Skin of body (tissue), 2 donors: ENCODE results near the gene COCH. TPM values are rescaled to one million over a fixed set of nuclear protein-coding genes. Genes with fewer than 3 reads are reported as not detected.
"Not testable (repeated sequence)": the region's sequence is repeated elsewhere in the genome, so short reads cannot be mapped to it uniquely, and the experiment has no call there.

Source experiments
- DNase-seq: peaks from one replicate; lab custom pipeline; 2025; lab: John Stamatoyannopoulos, UW
- total RNA-seq: library from RNA; depleted of rRNA; stranded (reverse); fragments of >200 nt; gene quantifications from one replicate; pipeline ENCODE4 v1.2.3, GENCODE V29; 2014

COCH gene
- total RNA-seq, 1 donor from 2014 or later, result 7.9 TPM

DNA sequence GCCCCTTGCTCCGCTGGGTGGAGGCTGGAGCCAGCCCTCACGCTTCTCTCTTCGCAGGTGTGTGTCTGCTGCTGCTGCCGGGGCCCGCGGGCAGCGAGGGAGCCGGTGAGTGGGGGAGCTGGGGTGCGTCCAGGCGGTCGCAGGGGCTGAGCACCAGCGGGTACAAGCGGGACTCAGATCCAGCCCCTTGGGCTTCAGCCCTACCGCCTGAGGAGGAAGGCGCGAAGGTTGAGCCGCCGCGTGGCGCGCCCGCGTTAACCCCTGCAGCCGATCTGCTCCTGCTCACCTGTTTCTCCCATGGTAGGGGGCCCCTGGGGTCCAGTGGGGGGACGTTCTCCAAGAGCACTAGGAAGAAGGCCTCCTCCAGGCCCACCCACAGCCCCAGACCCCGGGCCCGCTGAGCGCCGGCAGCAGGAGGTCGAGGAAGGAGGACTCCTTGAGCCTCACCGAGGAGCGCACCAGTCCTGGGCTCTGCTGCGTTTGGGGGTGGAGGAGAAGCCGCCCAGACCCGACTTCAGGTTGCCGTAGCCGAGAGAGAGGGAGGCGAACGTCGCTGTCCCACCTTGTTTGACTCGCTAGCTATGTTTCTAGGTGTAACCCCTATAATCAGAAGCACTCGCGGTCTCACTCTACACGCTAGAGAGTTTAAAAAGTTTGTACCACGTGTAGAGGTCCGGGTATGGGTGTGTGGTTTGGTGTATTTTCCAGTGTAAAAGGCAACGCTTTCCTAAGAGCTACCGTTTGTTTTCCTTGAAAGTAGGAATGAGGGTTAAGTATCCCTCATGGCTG lies 834 bp downstream of the COCH start:
- no peak for DNase-seq

DNA sequence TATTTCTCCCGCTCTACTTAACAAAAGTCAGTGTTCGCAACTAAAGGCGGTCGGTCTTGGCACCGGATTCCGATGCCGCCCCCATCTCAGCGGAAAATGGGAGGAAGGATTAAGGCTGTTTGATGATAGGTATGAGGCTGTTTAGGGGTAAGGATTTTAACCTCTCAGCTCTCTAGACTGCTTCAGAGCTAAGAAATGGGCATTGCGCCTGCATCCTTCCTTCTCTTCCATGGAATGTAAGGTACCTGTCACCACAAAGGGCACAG lies 1.4 kb downstream of the COCH start:
- DNase-seq, result no peak

DNA sequence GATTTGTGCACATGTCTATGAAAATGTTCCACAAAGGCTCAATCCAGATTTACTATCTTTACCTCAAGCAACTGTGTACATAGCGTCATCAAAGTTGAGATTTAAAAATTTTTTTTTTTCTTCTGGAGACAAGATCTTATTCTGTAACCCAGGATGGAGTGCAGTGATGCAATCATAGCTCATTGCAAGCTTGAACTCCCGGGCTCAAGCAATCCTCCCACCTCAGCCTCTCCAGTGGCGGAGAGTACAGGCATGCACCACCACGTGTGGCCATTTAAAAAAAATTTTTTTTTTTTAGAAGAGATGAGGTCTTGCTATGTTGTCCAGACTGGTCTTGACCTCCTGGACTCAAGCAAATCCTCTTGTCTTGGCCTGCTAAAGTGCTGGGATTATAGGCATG lies 2.3 kb downstream of the COCH start:
- no peak for DNase-seq

DNA sequence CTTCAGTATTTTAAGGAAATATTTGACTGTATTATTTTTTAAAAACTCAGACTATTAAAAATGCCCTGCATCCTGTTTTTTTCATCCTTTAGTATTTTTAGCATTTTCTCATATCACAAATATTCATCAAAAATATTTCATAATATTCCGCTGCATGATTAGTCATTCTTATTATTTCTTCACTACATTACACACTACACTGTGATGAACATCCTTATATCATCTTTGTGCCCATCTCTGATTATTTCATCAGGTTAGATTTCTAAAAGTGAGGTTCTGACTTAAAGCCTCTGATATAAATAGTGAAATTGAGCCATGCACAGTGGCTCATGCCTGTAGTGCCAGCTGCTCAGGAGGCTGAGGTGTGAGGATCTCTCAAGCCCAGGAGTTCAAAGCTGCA lies 8.1 kb downstream of the COCH start:
- no peak for DNase-seq

DNA sequence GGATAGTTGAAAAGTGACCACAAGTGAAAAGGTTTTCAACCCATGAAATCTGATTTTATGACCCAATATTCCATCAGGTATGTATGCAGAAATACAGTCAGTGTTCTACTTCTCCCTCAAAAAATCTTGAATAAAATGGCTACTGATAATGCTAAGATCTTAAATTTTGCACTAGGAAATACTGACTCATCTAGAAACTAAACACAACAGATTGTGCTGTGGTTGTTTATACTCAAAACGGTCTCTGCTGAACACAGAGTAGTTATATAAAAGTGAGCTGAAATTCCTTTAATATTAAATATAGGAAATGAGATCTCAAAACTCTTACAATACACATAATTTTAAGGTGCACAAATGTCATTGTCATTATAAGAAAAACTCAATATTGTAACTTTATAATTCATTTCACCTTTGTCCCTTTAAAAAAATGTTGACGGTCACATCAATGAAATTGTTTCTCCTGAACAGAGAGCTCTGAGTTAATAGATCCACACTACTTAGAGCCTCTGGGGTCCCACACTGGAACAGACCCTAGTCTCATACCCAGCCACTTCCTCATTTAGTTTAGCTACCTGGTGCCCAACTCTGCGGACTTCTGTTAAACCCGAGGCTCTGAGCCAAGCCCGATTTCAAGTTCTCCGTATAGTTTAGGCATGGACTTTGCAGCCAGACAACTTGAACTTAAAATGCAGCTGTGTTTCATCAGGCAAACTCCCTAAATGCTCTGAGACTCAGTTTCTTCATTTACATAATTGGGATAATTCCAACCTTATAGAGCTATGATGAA lies 9.3 kb downstream of the COCH start:
- no peak for DNase-seq

DNA sequence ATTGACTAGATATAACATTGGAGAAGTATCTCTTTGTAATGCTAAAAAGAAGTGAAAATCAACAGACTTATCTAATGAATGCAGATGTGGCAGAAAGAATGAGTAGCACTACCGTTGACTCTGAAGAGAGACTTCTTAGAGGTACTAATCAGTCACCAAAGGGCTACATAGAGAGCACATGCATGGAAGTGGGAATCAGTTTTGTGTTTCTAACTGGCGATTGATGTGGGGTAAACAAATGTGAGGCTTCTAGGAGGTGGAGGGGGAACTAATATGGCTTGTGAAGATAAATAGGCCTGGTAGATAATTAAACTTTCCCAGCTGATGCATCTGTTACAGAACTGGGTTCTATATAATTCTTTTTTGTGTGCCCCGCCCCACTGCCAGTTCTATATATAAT lies 10.5 kb downstream of the COCH start:
- DNase-seq, result no peak

DNA sequence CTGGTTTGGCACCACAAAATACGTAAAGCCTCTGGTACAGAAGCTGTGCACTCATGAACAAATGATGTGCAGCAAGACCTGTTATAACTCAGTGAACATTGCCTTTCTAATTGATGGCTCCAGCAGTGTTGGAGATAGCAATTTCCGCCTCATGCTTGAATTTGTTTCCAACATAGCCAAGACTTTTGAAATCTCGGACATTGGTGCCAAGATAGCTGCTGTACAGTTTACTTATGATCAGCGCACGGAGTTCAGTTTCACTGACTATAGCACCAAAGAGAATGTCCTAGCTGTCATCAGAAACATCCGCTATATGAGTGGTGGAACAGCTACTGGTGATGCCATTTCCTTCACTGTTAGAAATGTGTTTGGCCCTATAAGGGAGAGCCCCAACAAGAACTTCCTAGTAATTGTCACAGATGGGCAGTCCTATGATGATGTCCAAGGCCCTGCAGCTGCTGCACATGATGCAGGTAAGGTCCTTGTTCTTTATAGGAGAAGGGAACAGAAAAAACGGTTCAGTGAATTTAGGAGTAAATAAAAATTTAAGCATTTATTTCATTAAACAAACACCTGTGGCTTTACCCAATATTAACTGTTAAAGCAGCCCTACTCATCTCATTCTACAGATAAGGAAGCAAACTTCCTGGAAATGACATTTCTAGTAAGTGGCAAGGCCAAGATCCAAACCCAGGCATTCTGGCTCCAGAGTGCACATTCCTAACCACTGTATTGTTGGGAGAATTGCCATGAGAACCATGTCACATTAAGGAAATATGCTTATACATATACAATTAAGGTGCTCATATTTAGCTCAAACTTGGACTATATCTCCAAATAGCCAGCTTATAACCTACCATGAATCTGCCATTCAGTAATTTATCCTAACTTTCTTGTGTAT lies 11.7 kb downstream of the COCH start:
- no peak for DNase-seq

DNA sequence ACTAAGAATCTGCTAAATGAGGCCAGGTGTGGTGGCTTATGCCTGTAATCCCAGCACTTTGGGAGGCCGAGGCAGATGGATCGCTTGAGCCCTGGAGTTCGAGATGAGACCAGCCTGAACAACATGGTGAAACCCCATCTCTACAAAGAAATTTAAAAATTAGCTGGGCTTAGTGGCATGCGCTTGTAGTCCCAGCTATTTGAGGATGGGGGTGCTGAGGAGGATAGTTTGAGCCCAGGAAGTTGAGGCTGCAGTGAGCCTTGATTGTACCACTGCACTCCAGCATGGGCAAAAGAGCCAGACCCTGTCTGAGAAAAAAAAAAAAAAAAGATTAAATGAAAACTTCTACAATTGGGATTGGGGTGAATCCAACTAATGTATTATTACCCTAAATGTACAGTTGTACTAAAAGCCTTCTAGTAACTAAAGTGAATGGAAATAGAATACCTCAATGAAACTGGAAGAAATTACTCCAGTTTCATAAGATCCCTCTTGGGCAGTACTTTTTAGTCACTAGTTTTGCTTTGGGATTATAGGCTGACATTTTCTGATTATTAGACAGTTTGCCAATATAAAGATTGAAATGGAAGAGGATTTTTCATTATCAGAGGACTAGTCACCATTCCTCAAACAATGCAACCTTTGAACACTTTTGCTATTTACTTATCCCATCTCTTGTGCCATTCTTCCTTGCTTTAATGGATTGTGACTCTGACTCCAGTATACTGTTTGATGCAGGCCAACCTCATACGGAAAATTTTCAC lies 14.3 kb downstream of the COCH start:
- DNase-seq, result no peak

DNA sequence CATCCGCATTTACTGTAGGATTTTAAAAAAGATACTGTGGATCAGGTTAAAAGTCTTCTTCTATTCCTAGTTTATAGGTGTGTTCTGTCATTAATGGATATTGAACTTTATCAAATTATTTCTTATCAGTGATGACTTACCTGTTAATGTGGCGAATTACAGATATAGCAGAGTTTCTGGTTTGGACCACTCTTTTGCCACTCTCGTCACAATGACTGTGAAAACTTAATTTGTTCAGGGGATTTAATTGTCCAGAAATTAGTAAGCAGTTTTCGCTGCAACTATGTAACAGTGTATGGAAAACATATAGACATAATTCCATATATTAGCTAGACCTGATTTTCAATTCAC lies 14.9 kb downstream of the COCH start:
- no peak for DNase-seq

DNA sequence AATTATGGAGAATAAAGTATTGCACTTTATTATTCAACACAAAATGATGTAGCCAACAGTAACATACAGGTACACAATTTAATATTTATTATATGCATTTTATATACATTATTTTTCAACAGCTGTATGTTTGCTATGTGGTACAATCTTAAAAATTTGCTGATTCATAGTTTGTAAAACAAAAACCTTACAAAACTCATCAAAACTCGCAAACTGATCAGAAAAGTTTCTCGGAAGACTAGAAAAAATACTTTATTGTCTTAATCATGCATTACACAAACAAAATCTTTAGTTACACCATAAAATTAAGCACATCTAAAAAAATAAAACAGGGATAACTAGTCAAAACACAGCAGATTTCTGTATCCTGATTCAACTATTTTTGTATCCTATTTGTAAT lies 19.5 kb downstream of the COCH start:
- no peak for DNase-seq

DNA sequence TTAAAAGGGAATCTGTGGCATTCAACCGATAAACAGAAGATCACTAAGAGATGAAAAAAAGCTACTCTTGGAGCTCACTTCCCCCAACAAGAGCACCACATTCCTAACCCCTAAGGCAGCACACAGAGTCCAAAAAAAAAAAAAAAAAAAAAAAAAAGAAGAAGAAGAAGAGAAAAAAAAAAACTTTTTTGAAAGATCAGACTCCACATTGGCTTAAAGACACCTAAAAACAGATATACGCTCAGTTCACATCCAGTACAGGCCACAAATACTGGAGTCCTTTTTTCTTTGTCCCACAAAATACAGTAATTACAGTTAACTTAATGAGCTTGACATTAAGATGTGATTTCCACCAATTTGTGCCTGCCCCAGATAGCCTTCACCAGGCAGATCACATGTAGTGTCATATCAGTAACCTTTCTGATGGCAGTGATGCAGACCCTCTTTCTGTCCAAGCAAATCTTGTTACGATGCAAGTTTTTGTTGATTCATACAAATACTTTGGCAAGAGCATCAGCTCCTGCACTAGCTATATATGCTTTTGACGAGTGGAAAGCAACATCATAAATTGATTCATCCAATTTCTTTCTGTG lies 20.7 kb downstream of the COCH start:
- no peak for DNase-seq

DNA sequence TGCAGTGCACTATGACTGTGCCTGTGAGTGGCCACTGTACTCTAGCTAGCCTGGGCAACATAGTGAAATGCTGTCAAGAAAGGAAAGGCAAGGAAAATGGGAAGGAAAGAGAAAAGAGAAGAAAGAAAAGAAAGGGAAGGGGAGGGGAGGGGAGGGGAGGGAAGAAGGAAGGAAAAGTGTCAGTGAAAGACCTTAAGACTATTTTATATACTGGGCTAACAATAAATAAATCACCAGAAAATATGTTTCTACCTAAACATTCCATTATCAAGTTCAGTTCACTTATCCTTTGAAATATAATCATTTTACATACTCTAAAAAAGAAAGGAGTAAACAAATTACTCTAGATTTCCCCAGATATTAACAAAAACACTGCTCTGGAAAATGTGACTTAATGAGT lies 22.1 kb downstream of the COCH start:
- DNase-seq, result no peak

DNA sequence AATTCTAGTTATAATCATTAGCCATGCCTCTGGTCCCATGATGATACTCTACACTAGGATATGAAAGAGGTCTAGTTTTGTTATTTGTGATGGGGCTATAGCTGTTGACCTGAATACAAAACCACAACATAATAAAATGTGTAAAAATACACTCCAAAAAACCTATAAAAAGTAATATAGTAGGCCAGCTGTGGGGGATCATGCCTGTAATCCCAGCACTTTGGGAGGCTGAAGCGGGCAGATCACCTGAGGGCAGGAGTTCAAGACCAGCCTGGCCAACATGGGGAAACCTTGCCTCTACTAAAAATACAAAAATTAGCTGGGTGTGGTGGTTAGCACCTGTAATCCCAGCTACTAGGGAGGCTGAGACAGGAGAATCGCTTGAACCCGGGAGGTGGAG lies 22.8 kb downstream of the COCH start:
- DNase-seq, result not testable (repeated sequence)

DNA sequence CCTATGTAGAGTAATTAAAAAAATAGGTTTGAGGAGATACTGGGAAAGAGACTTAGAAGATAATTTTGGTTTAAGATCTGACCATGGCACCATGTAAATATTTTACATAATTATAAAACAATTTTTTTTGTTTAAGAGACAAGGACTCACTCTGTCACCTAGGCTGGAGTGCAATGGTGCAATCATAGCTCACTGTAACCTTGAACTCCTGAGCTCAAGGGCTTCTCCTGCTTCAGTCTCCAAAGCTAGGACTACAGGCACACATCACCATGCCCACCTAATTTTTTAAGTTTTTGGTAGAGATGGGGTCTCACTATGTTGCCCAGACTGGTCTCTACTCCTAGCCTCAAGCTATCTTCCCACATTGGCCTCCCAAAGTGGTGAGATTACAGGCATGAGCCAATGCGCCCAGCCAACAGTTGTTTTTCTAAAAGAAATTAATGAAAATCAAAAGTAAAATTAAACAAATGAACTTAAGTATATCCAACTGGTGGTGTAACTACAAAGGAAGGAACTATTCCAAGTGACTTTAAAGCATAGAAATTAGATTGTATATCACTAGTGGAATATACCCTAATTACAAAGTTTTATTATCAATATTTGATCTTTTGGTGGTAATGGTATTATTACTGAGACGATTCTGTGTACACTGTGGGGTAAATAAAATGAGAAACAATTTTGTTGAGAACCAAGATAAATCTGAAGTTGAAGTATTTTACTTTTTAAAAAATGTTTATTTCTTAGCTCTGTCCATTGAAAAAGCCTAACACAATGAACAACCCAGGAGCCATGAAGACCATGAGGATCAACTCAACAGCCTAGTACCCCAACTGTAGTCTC lies 29.1 kb downstream of the COCH start:
- no peak for DNase-seq

DNA sequence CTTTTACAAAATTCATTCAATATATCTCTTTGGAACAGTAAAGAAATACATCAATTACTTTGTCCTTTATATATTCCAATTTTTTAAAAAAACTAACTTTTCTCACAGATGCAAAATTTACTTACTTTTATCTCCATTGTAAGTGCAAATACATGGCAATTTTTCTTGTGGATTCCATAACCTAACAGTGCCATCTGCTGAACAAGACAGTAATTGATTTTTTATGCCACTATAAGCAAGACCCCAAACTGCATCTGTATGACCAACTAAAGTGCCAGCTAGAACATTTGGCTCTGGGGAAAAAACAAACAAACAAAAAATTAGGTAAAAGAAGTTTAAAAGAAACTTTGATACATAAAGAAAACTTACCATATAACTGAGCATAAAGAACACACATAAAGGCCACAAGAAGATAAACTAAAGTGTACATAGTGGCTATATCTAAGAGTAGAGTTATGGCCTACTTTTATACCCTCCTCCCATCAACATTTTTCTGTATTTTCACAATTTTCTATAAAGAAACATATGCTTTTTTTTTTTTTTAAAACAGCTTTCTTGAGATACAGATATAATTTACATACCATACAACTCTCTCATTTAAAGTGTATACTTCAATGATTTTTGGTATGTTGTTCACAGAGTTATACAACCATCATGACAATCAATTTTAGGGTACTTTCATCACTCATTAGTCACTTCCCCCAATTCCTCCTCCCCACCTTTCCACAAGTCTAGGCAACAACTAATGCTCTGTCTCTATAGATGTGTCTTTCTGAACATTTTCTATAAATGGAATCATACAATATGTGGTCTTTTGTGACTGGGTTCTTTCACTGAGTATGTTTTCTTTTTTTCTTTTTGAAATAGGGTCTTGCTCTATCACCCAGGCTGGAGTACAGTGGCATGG lies 32.6 kb downstream of the COCH start:
- DNase-seq, result peak; percentile 33

DNA sequence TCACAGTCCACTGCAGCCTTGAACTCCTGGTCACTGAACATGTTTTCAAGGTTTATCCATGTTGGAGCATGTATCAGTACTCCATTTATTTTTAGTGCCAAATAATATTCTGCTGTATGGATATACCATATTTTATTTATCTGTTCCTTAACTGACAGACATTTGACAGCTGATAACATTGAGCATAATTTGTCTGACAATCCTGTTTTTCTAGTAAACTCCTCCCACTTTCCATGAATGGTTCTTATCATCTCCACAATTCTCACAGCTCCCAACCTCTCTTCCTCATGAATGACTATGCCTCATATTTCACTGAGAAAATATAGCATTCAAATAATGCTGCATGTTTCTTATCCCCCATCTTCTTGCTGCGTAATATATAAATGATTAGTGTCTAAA lies 33.3 kb downstream of the COCH start:
- DNase-seq, result no peak

DNA sequence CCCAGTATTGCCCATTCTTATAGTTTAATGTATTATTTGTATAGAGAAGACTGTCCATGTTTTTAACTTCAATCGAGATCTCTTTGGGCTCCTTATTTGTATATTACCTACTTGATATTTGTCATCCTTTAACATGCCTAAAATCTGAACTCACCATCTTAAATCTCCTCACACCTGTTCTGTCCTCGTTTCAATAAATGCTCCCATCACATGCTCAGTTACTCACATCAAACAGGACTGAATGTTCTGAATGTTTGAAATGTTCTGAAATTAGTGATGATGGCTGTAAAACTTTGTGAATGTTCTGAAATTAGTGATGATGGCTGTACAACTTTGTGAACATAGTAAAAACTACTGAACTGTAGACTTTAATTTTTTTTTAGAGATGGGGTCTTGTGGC lies 34.5 kb downstream of the COCH start:
- no peak for DNase-seq

DNA sequence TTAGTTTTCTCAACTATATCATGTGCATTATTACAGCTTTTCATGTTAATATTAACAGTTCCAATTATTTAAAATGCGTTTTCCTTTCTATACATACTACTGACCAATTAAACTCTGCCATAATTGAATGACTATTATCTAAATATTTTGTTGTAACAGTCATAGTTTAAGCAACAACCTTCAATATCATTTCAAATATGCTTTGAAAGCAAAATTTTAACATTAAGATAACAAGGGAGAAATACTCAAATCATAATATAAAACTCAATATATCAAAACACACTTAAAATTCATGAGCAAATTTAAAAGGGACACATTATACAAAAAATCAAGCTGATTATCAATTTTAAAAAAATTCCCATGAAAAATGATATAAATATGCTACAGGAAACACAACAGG lies 40.5 kb downstream of the COCH start:
- DNase-seq, result no peak

DNA sequence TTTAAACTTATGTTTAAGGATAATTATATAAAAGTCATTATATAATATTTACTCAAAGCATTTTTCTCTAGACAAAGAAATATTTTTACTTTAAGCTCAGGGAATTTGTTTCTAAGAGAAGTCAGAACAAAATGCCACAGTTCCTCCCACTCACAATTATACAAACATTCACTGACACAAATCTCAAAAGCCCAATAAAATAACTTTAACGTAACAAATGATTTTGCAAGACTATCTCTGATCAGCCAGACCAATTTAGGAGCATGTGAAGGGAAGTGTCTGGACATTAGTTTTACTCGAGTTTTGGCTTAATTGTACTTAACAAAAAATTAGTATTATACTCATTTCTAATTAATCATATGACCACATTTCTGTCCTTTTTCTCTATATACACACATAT lies 41.2 kb downstream of the COCH start:
- no peak for DNase-seq
